Epithelial cell of esophagus (primary cell): Measurements from ENCODE around the gene ABHD12.
"Not testable (repeated sequence)": the region's sequence is repeated elsewhere in the genome, so short reads cannot be mapped to it uniquely, and the experiment has no call there.

ENCODE experiments used
- DNase-seq: peaks from one replicate; pipeline ENCODE4 v3.0.0; 2010; ENCODE audit warnings: low read depth
- H3K4me3 ChIP-seq: 2 replicates; pipeline ENCODE4 v1.5.1; 2011; ENCODE audit warnings: mild to moderate bottlenecking, low read length, control low read depth
- CTCF ChIP-seq: IDR thresholded peaks from 2 replicates; pipeline ENCODE4 v1.5.1; 2011; ENCODE audit warnings: low read depth, mild to moderate bottlenecking, low read length, control low read depth, inconsistent platforms; ENCODE audit not compliant: insufficient read depth; ENCODE audit errors: missing control alignments

ABHD12 gene

GRCh38 chr20:25341716-25342680 lies 48.6 kb downstream of the ABHD12 start:
- peak; percentile 36 for DNase-seq
- TF ChIP-seq CTCF: peak; percentile 35
- H3K4me3 ChIP-seq: no peak overlapping the region

GRCh38 chr20:25340380-25340779 lies 50.3 kb downstream of the ABHD12 start:
- H3K4me3 ChIP-seq: no peak overlapping the region
- TF ChIP-seq CTCF: no peak
- DNase-seq: no peak

GRCh38 chr20:25339608-25340007 lies 51.0 kb downstream of the ABHD12 start:
- DNase-seq: no peak
- TF ChIP-seq CTCF: no peak
- H3K4me3 ChIP-seq: no peak overlapping the region

GRCh38 chr20:25338112-25339023 lies 52.3 kb downstream of the ABHD12 start:
- no peak for DNase-seq
- H3K4me3 ChIP-seq: no peak overlapping the region
- TF ChIP-seq CTCF: no peak

- TF ChIP-seq CTCF: peak; percentile 76
- peak; percentile 81 for DNase-seq
- H3K4me3 ChIP-seq: no peak overlapping the region
These were observed 53.8 kb downstream of the ABHD12 start for GRCh38 chr20:25336561-25337422.

- not testable (repeated sequence) for DNase-seq, H3K4me3 ChIP-seq
These were observed 55.7 kb downstream of the ABHD12 start for GRCh38 chr20:25334972-25335371.
